ENCODE measurements around the gene VANGL1.

DNA sequence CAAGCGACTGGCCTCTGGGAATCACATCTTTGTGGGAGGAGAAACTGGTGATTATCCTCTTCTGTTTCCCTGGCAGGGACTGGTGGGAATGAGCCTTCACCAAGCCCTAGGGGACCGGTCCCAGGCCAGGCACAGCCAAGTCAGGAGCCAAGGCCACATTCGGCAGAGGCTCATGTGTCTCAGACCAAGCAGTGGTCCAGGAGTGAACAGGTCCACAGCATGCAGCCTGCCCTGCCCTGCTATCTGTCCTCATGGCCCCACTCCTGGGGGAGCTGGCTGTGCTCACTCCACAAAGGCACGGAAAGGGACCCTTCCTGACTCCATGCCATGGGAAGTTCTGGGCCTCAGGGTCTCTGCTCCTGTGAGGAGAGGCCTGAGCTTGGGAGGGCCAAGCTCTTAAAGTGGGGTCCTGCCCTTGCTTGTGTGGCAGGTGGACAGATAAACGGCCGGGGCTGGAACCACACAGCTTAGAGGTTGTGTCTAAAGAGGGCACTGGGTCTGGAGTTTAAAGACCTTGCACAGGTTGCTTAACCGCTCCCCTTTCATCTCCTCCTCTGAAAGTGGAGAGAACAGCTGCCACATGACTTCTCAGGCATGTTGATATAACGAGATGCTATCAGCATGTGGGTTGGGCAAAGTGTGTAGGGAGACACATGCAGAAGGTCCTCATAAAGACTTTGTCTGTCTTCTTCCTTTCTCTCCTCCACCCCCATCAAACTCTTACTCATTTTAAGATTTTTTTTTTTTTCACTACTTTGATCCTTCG lies 69.3 kb downstream of the VANGL1 start:
- TF ChIP-seq, protein P1, sequence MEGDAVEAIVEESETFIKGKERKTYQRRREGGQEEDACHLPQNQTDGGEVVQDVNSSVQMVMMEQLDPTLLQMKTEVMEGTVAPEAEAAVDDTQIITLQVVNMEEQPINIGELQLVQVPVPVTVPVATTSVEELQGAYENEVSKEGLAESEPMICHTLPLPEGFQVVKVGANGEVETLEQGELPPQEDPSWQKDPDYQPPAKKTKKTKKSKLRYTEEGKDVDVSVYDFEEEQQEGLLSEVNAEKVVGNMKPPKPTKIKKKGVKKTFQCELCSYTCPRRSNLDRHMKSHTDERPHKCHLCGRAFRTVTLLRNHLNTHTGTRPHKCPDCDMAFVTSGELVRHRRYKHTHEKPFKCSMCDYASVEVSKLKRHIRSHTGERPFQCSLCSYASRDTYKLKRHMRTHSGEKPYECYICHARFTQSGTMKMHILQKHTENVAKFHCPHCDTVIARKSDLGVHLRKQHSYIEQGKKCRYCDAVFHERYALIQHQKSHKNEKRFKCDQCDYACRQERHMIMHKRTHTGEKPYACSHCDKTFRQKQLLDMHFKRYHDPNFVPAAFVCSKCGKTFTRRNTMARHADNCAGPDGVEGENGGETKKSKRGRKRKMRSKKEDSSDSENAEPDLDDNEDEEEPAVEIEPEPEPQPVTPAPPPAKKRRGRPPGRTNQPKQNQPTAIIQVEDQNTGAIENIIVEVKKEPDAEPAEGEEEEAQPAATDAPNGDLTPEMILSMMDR (IDR thresholded peaks at IDR 0.05; ENCODE audit: control extremely low read depth in 1 of 3, insufficient read depth in 1 of 3, low read depth in 1 of 3, low read length in 3 of 3), result no peak
- TF ChIP-seq GTF2F1 (IDR thresholded peaks at IDR 0.05; ENCODE audit: borderline replicate concordance, low read depth, low read length), result no peak
- TF ChIP-seq POLR2A (IDR thresholded peaks at IDR 0.05; ENCODE audit: control extremely low read depth in 1 of 2, low read depth in 2 of 2, low read length in 2 of 2), result no peak
- no peak for TF ChIP-seq NRF1 (IDR thresholded peaks at IDR 0.05; ENCODE audit: low read depth, low read length)
- TF ChIP-seq POLR2AphosphoS5 (IDR thresholded peaks at IDR 0.05; ENCODE audit: low read depth, low read length), result no peak
- TF ChIP-seq SP2 (IDR thresholded peaks at IDR 0.05; ENCODE audit: low read length), result no peak
- no peak for TF ChIP-seq CHD7 (IDR thresholded peaks at IDR 0.05; ENCODE audit: insufficient replicate concordance, low read length)
- no peak for TF ChIP-seq RAD21 (IDR thresholded peaks at IDR 0.05 in 1 of 2, conservative IDR thresholded peaks at IDR 0.05 in 1 of 2; ENCODE audit: low read depth in 2 of 2, low read length in 2 of 2)
- TF ChIP-seq RFX5 (IDR thresholded peaks at IDR 0.05; ENCODE audit: borderline replicate concordance, low read depth, low read length), result no peak

Measured in H1 (cell line).